SK-N-SH treated with all-trans-retinoic acid at 6 μM for 48 hours (cell line): Measurements from ENCODE around the gene GALNT15.

Experiments
- ATAC-seq: fragments of 200-7000 bp; cut with Tn5 transposase; 3 replicates; pipeline ENCODE4 v1.9.1; 2020; ENCODE audit warnings: mild to moderate bottlenecking, moderate library complexity
- ARNTL ChIP-seq: fragments of 450-650 bp; formaldehyde crosslinking; IDR thresholded peaks from 2 replicates; pipeline ENCODE4 v1.5.0; 2020; ENCODE audit warnings: low read depth, mild to moderate bottlenecking, moderate library complexity, borderline replicate concordance
- BACH2 ChIP-seq: fragments of 250-450 bp; sonication (Bioruptor Pico); IDR thresholded peaks from 2 replicates; pipeline ENCODE4 v1.9.0; 2021; ENCODE audit warnings: mild to moderate bottlenecking, borderline replicate concordance
- CREB5 ChIP-seq: fragments of 250-450 bp; sonication (Bioruptor Pico); IDR thresholded peaks from 2 replicates; pipeline ENCODE4 v1.5.1; 2020; ENCODE audit warnings: low read depth, mild to moderate bottlenecking, moderate library complexity
- CSDC2 ChIP-seq: fragments of 250-450 bp; sonication (Bioruptor Pico); IDR thresholded peaks from 2 replicates; pipeline ENCODE4 v1.5.0; 2020; ENCODE audit warnings: mild to moderate bottlenecking, moderate library complexity
- CSRNP3 ChIP-seq: fragments of 250-450 bp; sonication (Bioruptor Pico); IDR thresholded peaks from 2 replicates; pipeline ENCODE4 v1.5.1; 2021; ENCODE audit warnings: mild to moderate bottlenecking, moderate library complexity
- ESRRG ChIP-seq: fragments of 250-450 bp; sonication (Bioruptor Pico); IDR thresholded peaks from 2 replicates; pipeline ENCODE4 v1.6.1; 2021; ENCODE audit warnings: mild to moderate bottlenecking
- GLIS3 ChIP-seq: fragments of 250-450 bp; sonication (Bioruptor Pico); IDR thresholded peaks from 2 replicates; pipeline ENCODE4 v1.5.0; 2020; ENCODE audit warnings: mild to moderate bottlenecking, moderate library complexity
- ISL1 ChIP-seq: fragments of 250-450 bp; sonication (Bioruptor Pico); IDR thresholded peaks from 2 replicates; pipeline ENCODE4 v2.1.2; 2022; ENCODE audit warnings: mild to moderate bottlenecking, moderate library complexity
- OSR1 ChIP-seq: fragments of 250-450 bp; sonication (Bioruptor Pico); IDR thresholded peaks from 2 replicates; pipeline ENCODE4 v1.8.0; 2022; ENCODE audit warnings: moderate library complexity, mild to moderate bottlenecking, inconsistent platforms
- PATZ1 ChIP-seq: fragments of 250-450 bp; sonication (Bioruptor Pico); IDR thresholded peaks from 2 replicates; pipeline ENCODE4 v1.8.0; 2020; ENCODE audit warnings: mild to moderate bottlenecking, moderate library complexity, borderline replicate concordance
- POU6F1 ChIP-seq: fragments of 250-450 bp; sonication (Bioruptor Pico); IDR thresholded peaks from 2 replicates; pipeline ENCODE4 v1.8.0; 2021; ENCODE audit warnings: low read depth, mild to moderate bottlenecking, moderate library complexity, borderline replicate concordance
- PPARA ChIP-seq: fragments of 250-450 bp; sonication (Bioruptor Pico); IDR thresholded peaks from 2 replicates; pipeline ENCODE4 v1.5.0; 2020; ENCODE audit warnings: mild to moderate bottlenecking, borderline replicate concordance
- RARB ChIP-seq: fragments of 250-450 bp; sonication (Bioruptor Pico); IDR thresholded peaks from 2 replicates; pipeline ENCODE4 v1.8.0; 2021; ENCODE audit warnings: mild to moderate bottlenecking, moderate library complexity
- SNAI2 ChIP-seq: fragments of 250-450 bp; sonication (Bioruptor Pico); IDR thresholded peaks from 2 replicates; pipeline ENCODE4 v1.5.0; 2020; ENCODE audit warnings: mild to moderate bottlenecking, moderate library complexity
- TOX ChIP-seq: fragments of 250-450 bp; sonication (Bioruptor Pico); IDR thresholded peaks from 2 replicates; pipeline ENCODE4 v1.8.0; 2021; ENCODE audit warnings: mild to moderate bottlenecking, moderate library complexity, borderline replicate concordance
- ZC3H10 ChIP-seq: fragments of 250-450 bp; sonication (Bioruptor Pico); IDR thresholded peaks from 2 replicates; pipeline ENCODE4 v1.5.1; 2021; ENCODE audit warnings: mild to moderate bottlenecking, moderate library complexity
- ZFP3 ChIP-seq: fragments of 250-450 bp; sonication (Bioruptor Pico); IDR thresholded peaks from 2 replicates; pipeline ENCODE4 v1.5.0; 2020; ENCODE audit warnings: mild to moderate bottlenecking, moderate library complexity
- ZFP30 ChIP-seq: fragments of 450-650 bp; formaldehyde crosslinking; IDR thresholded peaks from 2 replicates; pipeline ENCODE4 v1.5.0; 2022; ENCODE audit warnings: mild to moderate bottlenecking, moderate library complexity
- ZNF565 ChIP-seq: fragments of 450-650 bp; formaldehyde crosslinking; conservative IDR thresholded peaks from 2 replicates; pipeline ENCODE4 v1.5.0; 2020; ENCODE audit warnings: low read depth, mild to moderate bottlenecking, moderate library complexity
- ZNF70 ChIP-seq: fragments of 450-650 bp; formaldehyde crosslinking; IDR thresholded peaks from 2 replicates; pipeline ENCODE4 v1.5.0; 2020; ENCODE audit warnings: mild to moderate bottlenecking, moderate library complexity
- ZNF8 ChIP-seq: fragments of 450-650 bp; formaldehyde crosslinking; IDR thresholded peaks from 2 replicates; pipeline ENCODE4 v1.5.0; 2020; ENCODE audit warnings: mild to moderate bottlenecking, moderate library complexity

GALNT15 gene

GRCh38 chr3:16137044-16137443, 37.4 kb upstream of the GALNT15 start (continued):
- TF ChIP-seq ZNF70 (CRISPR knock-in tag), result no peak

GRCh38 chr3:16137977-16138376, 36.5 kb upstream of the GALNT15 start:
- ATAC-seq, result no peak
- TF ChIP-seq ARNTL (CRISPR knock-in tag), result no peak
- no peak for TF ChIP-seq BACH2 (CRISPR knock-in tag)
- no peak for TF ChIP-seq ZNF8
- no peak for TF ChIP-seq SNAI2 (CRISPR knock-in tag)
- no peak for TF ChIP-seq ZFP3

- TF ChIP-seq ZC3H10, result no peak
- no peak for TF ChIP-seq CREB5 (CRISPR knock-in tag)
- no peak for TF ChIP-seq PATZ1 (CRISPR knock-in tag)
- no peak for TF ChIP-seq ZNF70 (CRISPR knock-in tag)
- TF ChIP-seq RARB (CRISPR knock-in tag), result no peak
- no peak for TF ChIP-seq ZFP3
- no peak for TF ChIP-seq ZNF8
- TF ChIP-seq CSRNP3 (CRISPR knock-in tag), result no peak
- TF ChIP-seq ZNF565 (CRISPR knock-in tag), result no peak
- no peak for TF ChIP-seq TOX (CRISPR knock-in tag)
- no peak for TF ChIP-seq OSR1 (CRISPR knock-in tag)
- no peak for TF ChIP-seq PPARA (CRISPR knock-in tag)
- TF ChIP-seq CSDC2, result no peak
- TF ChIP-seq SNAI2 (CRISPR knock-in tag), result no peak
- TF ChIP-seq, all 23 proteins: peak for 0
- ATAC-seq, result no peak
Measured at GRCh38 chr3:16140116-16140893, 34.2 kb upstream of the GALNT15 start.

- no peak; the same call in 2 of the 3 replicates for ATAC-seq
- no peak for TF ChIP-seq ZNF70 (CRISPR knock-in tag)
- TF ChIP-seq SNAI2 (CRISPR knock-in tag), result no peak
Measured at GRCh38 chr3:16140894-16141285, 33.6 kb upstream of the GALNT15 start.

- ATAC-seq, result no peak
- TF ChIP-seq PPARA (CRISPR knock-in tag) (no peak), ZNF70 (CRISPR knock-in tag) (no peak), BACH2 (CRISPR knock-in tag) (no peak), POU6F1 (CRISPR knock-in tag) (no peak), ISL1 (CRISPR knock-in tag) (no peak), ESRRG (CRISPR knock-in tag) (no peak), ZFP3 (no peak), CSDC2 (no peak), ZFP30 (CRISPR knock-in tag) (no peak), TOX (CRISPR knock-in tag) (no peak), CSRNP3 (CRISPR knock-in tag) (no peak), RARB (CRISPR knock-in tag) (no peak), ARNTL (CRISPR knock-in tag) (no peak), PATZ1 (CRISPR knock-in tag) (no peak), ZNF565 (CRISPR knock-in tag) (no peak), GLIS3 (no peak), OSR1 (CRISPR knock-in tag) (no peak)
Measured at GRCh38 chr3:16142350-16143025, 32.0 kb upstream of the GALNT15 start.
